GM23338 (cell line): ENCODE data around the gene OR10S1. TPM values are rescaled to one million over a fixed set of nuclear protein-coding genes. Genes with fewer than 3 reads are reported as not detected.

Source experiments
- ATAC-seq: fragments of 200-7000 bp; cut with Tn5 transposase; 3 replicates; pipeline ENCODE4 v1.9.1; 2020
- DNase-seq: peaks from one replicate; pipeline ENCODE4 v3.0.0-alpha.2; 2015; ENCODE audit warnings: low spot score
- H2AFZ ChIP-seq: fragments of 200-600 bp; sonication (generic); 2 replicates; pipeline ENCODE4 v1.8.0; 2016; ENCODE audit warnings: antibody characterized with exemption, mild to moderate bottlenecking, moderate library complexity
- H3F3A ChIP-seq: fragments of 200-600 bp; sonication (generic); replicated peaks from 2 replicates; pipeline ENCODE4 v1.8.0; 2017; ENCODE audit warnings: antibody characterized with exemption, mixed run types, low read depth
- H3K27ac ChIP-seq: fragments of 200-600 bp; sonication (generic); 2 replicates; pipeline ENCODE4 v1.6.1; 2016; ENCODE audit warnings: low read depth
- H3K27me3 ChIP-seq: fragments of 200-600 bp; sonication (generic); 2 replicates; pipeline ENCODE4 v1.8.0; 2016; ENCODE audit warnings: mild to moderate bottlenecking, mixed run types, moderate library complexity; ENCODE audit not compliant: insufficient read depth
- H3K36me3 ChIP-seq: fragments of 200-600 bp; sonication (generic); 2 replicates; pipeline ENCODE4 v1.8.0; 2016; ENCODE audit warnings: mild to moderate bottlenecking; ENCODE audit not compliant: insufficient read depth
- H3K4me1 ChIP-seq: fragments of 200-600 bp; sonication (generic); 2 replicates; pipeline ENCODE4 v1.8.0; 2016; ENCODE audit warnings: mild to moderate bottlenecking, moderate library complexity; ENCODE audit not compliant: insufficient read depth
- H3K4me2 ChIP-seq: fragments of 200-600 bp; sonication (generic); 2 replicates; pipeline ENCODE4 v1.7.1; 2017; ENCODE audit warnings: mixed run types
- H3K4me3 ChIP-seq: fragments of 200-600 bp; sonication (generic); 2 replicates; pipeline ENCODE4 v1.6.1; 2016; ENCODE audit warnings: mixed run types
- H3K79me2 ChIP-seq: fragments of 200-600 bp; sonication (generic); replicated peaks from 2 replicates; pipeline ENCODE4 v1.8.0; 2017; ENCODE audit warnings: mild to moderate bottlenecking; ENCODE audit not compliant: insufficient read depth
- H3K9me2 ChIP-seq: fragments of 200-600 bp; sonication (generic); 2 replicates; pipeline ENCODE4 v1.8.0; 2017; ENCODE audit not compliant: insufficient read depth
- H4K20me1 ChIP-seq: fragments of 200-600 bp; sonication (generic); replicated peaks from 2 replicates; pipeline ENCODE4 v1.8.0; 2017; ENCODE audit warnings: mild to moderate bottlenecking; ENCODE audit not compliant: insufficient read depth
- H3K27ac Mint-ChIP-seq: 2 replicates; pipeline ENCODE4 v1.8.0; 2020; ENCODE audit warnings: inconsistent platforms, mild to moderate bottlenecking, moderate library complexity, mixed read lengths
- H3K27me3 Mint-ChIP-seq: 3 replicates; pipeline ENCODE4 v1.8.0; 2022; ENCODE audit warnings: low read depth, mild to moderate bottlenecking, moderate library complexity, mixed read lengths, inconsistent platforms; ENCODE audit not compliant: insufficient read depth, poor library complexity
- H3K36me3 Mint-ChIP-seq: 3 replicates; pipeline ENCODE4 v1.8.0; 2021; ENCODE audit warnings: low read depth, mild to moderate bottlenecking, inconsistent platforms, moderate library complexity, mixed read lengths
- H3K4me1 Mint-ChIP-seq: 3 replicates; pipeline ENCODE4 v1.8.0; 2020; ENCODE audit warnings: mild to moderate bottlenecking, inconsistent platforms, mixed read lengths
- H3K4me3 Mint-ChIP-seq: 3 replicates; pipeline ENCODE4 v1.8.0; 2021; ENCODE audit warnings: moderate library complexity, mild to moderate bottlenecking, inconsistent platforms, mixed read lengths
- H3K9me3 Mint-ChIP-seq: 3 replicates; pipeline ENCODE4 v1.8.0; 2020; ENCODE audit warnings: moderate library complexity, mild to moderate bottlenecking, inconsistent platforms, mixed read lengths
- NANOG ChIP-seq: IDR thresholded peaks from 2 replicates; pipeline ENCODE4 v1.6.1; 2016; ENCODE audit warnings: antibody characterized with exemption, borderline replicate concordance
- POLR2AphosphoS5 ChIP-seq: IDR thresholded peaks from 2 replicates; pipeline ENCODE4 v1.6.1; 2016; ENCODE audit warnings: antibody characterized with exemption, low read depth
- ZNF462 ChIP-seq: fragments of 250-450 bp; sonication (Bioruptor Pico); IDR thresholded peaks from 2 replicates; pipeline ENCODE4 v1.5.0; 2020; ENCODE audit warnings: mild to moderate bottlenecking, moderate library complexity
- polyA plus RNA-seq: library from polyadenylated mRNA; unstranded; fragments of >200 nt; fragmentation: Nextera tagmentation; extraction: Ambion mirVana; gene quantifications from 2 replicates; pipeline ENCODE4 v1.2.1, GENCODE V29; 2016
- total RNA-seq: library from RNA; depleted of rRNA; stranded (reverse); fragments of >200 nt; shearing (Covaris generic); gene quantifications from 2 replicates; pipeline ENCODE4 v1.2.3, GENCODE V29; 2014

OR10S1 gene
- total and polyA plus RNA-seq, 2 experiments from 2014 or later: not detected

GRCh38 chr11:123979311-123979710 is 1.7 kb upstream of the OR10S1 start:
- H3K36me3 ChIP-seq: no peaks in the 10 kb centered on the region
- no peaks in the 10 kb centered on the region for H3K27me3 ChIP-seq
- H2AFZ ChIP-seq: no peak overlapping the region
- TF ChIP-seq POLR2AphosphoS5: no peak
- no peak for TF ChIP-seq ZNF462 (CRISPR knock-in tag)
- DNase-seq (no peak), ATAC-seq (no peak)
- Mint-ChIP-seq H3K9me3 (peaks cover 9% of the 10 kb centered on the region; the same call in 2 of the 3 replicates), H3K27me3 (peaks cover 3% of the 10 kb centered on the region), H3K27ac (no peak overlapping the region), H3K4me1 (peaks cover 5% of the 10 kb centered on the region; the same call in 2 of the 3 replicates), H3K36me3 (peaks cover 2% of the 10 kb centered on the region; the same call in 2 of the 3 replicates), H3K4me3 (no peak overlapping the region)
- H3F3A ChIP-seq: no peaks in the 10 kb centered on the region
- peaks cover 9% of the 10 kb centered on the region; the same call in 1 of the 2 replicates for H3K9me2 ChIP-seq
- H3K79me2 ChIP-seq: no peaks in the 10 kb centered on the region
- no peak overlapping the region for H3K27ac ChIP-seq
- H3K4me3 ChIP-seq: no peak overlapping the region
- no peak overlapping the region for H3K4me2 ChIP-seq
- no peaks in the 10 kb centered on the region for H4K20me1 ChIP-seq
- no peaks in the 10 kb centered on the region; the same call in 1 of the 2 replicates for H3K4me1 ChIP-seq

DNA sequence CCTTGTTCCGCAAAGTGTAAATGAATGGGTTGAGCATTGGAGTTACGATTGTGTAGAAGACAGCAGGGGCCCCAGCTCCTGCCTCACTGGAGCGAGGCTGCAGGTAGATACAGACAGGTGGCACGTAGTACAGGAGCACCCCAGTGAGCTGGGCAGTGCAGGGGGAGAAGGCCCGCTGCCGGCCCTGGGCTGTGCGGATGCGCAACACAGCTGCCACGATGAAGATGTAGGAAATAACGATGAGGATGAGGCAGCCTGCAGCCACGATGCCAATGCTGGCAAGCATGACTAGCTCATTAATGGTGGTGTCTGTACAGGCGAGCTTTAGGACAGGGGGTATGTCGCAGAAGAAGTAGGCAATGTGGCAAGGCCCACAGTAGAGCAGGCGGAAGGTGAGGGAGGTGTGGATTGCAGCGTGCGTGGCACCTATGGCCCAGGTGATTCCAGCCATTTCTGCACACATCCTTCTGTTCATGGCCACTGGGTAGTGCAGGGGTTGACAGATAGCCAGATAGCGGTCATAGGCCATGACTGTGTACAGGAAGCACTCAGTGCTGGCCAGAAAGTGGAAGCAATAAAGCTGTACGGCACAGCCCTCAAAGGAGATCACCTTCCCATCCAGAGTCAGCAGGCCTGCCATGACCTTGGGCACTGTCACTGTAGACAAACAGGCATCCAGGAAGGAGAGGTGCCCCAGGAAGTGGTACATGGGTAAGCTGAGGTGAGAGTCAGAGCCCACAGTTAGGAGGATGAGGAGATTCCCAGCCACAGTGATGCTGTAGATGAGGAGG is 616 bp downstream of the OR10S1 start:
- Mint-ChIP-seq H3K36me3 (no peaks in the 10 kb centered on the region), H3K27me3 (peaks cover 3% of the 10 kb centered on the region), H3K4me1 (peaks cover 5% of the 10 kb centered on the region; the same call in 2 of the 3 replicates), H3K9me3 (0 out of 3 replicates have a peak, but pooled peaks cover 2% of the 10 kb centered on the region), H3K4me3 (no peak overlapping the region), H3K27ac (no peak overlapping the region)
- H3K36me3 ChIP-seq: no peaks in the 10 kb centered on the region
- H3K9me2 ChIP-seq: no peaks in the 10 kb centered on the region
- no peaks in the 10 kb centered on the region for H3K27me3 ChIP-seq
- H3K4me1 ChIP-seq: no peaks in the 10 kb centered on the region; the same call in 1 of the 2 replicates
- H3F3A ChIP-seq: no peaks in the 10 kb centered on the region
- H4K20me1 ChIP-seq: no peaks in the 10 kb centered on the region
- H3K27ac ChIP-seq: no peak overlapping the region
- H3K4me3 ChIP-seq: no peak overlapping the region
- H3K79me2 ChIP-seq: no peaks in the 10 kb centered on the region
- peak overlapping the region; percentile 74; the same call in 1 of the 2 replicates for H2AFZ ChIP-seq
- H3K4me2 ChIP-seq: no peak overlapping the region
- ATAC-seq (no peak), DNase-seq (no peak)
- TF ChIP-seq ZNF462 (CRISPR knock-in tag) (no peak), NANOG (no peak), POLR2AphosphoS5 (no peak)
